ENCODE data around the gene VPS18.
A peak's percentile ranks its signal among the peaks of the same experiment; 100 is the strongest.

Gene VPS18

DNA sequence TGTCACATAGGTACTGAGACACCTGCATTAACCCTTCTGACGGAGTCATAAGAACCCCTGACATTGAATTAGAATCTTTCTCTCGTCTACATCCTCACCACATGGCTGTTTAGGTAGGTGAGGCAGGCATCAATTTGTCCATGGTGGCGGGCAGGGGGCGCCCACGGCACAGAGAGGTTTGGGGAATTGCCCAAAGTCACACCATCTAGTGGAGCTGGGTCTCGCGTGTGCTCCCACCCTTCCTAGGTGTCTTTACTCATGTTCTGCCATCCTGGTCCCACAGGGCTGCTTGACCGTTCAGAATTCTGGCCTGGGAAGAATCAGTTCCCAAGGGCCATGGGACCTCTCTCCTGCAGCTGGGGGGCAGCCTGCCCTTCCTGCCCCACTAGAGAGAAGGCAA lies 20.2 kb downstream of the VPS18 start:
- no peak for DNase-seq
- in situ Hi-C loops (cut with MboI; ENCODE audit: low pct_unique_long_range_greater_than_20kb, low sequenced_read_pairs) = loop anchor here (10.0 kb wide), 1 partner anchor 260 kb away; no protein-coding TSS in a partner anchor

DNA sequence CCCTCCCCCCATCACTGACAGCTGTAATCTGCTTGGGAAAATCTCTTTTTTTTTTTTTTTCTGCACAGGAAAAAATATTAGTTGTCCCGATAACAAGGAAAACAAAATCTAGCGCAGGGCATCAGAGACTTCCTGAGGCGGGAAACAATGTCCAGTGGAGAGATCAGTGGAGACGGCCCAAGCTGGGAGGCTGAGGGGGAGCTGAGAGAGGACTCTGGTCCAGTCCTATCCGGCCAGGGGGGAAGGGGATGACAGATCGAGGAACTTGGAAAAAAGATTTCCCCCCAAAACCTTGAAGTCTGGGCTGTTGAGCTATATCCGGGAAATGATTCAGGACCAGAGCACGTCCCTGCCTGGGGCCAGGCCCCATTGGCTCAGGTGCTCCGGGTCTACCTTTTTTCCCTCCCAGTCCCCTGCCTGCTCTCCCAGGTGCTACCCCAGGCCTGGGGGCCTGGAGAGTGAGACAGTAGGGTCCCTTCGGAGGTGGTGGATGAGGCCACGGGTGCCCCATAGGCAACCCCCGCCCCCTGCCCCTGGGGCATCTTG lies 20.9 kb downstream of the VPS18 start:
- DNase-seq = no peak
- in situ Hi-C loops (cut with MboI; ENCODE audit: low pct_unique_long_range_greater_than_20kb, low sequenced_read_pairs) = loop anchor here (10.0 kb wide), 1 partner anchor 260 kb away; no protein-coding TSS in a partner anchor

DNA sequence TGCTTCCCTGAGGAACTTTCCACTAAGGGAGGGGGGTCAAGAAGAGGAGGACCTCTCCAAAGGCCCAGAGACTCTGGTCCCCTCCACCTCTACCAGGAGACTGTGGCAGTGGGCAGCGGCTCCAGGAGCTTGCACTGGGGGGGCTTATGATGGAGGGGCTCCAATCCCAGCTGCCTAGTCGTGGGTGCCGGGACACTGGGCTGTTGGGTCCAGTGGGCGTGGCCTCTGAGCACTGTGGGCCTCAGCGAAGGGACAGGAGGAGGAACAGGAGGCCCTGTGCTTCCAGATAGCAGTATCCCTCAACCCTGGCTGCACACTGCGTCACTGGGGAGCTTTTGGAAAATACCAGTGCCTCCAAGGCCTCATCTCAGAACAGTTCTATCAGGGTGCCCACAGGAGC lies 21.4 kb downstream of the VPS18 start:
- in situ Hi-C loops (cut with MboI; ENCODE audit: low pct_unique_long_range_greater_than_20kb, low sequenced_read_pairs) = loop anchor here (10.0 kb wide), 1 partner anchor 259 kb away; no protein-coding TSS in a partner anchor
- no peak for DNase-seq

DNA sequence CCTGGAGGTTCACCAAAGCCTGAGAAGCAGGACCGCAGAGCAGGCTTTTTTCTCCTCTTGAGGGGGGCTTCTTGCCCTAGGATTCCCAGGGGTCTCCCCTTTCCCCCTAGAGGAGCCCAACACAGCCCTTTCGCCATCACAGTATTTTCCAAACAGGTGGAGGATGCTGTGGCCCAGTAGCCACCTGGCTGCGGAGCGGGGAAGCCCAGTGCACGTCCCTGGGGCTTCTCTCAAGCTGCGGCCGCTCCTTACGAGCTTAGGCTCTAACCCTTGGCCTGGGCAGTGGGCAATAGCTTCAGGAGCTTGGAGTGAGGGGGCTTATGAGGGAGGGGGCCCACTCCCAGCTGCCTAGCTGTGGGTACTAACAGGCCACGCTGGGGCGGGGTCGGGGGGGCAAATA lies 23.3 kb downstream of the VPS18 start:
- no peak for DNase-seq
- in situ Hi-C loops (cut with MboI; ENCODE audit: low pct_unique_long_range_greater_than_20kb, low sequenced_read_pairs) = loop anchor here (10.0 kb wide), 1 partner anchor 257 kb away; no protein-coding TSS in a partner anchor

DNA sequence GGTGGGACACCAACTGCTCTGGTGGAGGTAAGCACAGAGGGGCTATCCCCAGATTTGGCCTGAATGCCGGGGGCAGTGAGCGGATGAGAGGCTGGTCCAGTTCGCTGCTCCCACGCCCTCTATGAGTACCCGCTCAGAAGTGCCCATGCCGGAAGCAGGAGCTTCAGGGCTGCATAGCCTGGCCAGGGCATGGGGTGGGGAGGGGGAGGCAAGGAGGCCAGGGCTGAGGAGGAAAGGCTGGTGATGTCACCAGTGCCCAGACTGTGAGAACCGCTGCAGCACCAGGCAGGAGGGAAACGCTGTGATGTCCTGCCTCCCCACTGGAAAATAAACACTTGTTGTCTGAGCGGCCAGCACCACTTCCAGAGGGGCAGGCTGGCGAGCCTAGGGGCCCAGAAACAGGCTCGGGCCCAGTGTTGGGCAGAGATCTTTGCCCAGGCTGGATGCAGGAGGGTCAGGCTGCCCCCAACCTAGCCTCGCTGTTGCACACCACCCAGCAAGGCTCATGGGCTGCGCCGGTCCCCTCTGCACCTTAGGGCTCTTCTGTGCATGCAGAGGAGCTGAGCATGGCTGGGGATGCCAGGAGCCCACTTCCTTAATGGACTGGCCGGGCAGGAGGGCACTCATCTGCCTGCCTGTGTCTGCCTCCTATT lies 24.0 kb downstream of the VPS18 start:
- in situ Hi-C loops (cut with MboI; ENCODE audit: low pct_unique_long_range_greater_than_20kb, low sequenced_read_pairs) = loop anchor here (10.0 kb wide), 1 partner anchor 257 kb away; no protein-coding TSS in a partner anchor
- DNase-seq = no peak

DNA sequence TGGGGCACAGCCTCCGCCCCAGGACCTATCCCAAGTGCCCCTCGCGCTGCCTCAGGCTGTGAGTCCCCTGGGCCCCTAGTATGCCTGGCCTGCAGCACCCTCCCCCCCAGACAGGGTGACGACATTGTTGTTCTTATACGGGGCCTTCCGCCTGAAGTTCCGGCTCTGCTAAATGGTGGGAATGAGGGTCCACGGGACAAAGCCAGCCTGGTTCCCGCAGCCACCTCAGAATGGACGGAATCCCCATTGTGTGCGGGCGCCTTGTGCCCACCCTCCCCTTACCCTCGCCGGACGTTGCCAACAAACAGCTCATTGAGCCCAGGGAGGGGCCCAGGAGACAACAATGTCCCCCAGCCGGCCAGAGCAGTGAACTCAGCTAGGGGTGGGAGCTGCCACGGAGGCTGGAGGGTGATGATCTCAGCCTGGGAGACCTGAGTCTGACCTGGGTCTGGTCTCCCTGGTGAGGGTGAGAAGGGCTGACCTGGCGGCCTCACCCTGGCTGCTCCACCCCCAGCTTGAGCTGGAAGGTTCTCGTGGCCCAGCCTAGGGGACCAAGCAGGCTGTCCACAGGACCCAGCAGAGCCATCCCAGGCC lies 24.6 kb downstream of the VPS18 start:
- no peak for DNase-seq
- in situ Hi-C loops (cut with MboI; ENCODE audit: low pct_unique_long_range_greater_than_20kb, low sequenced_read_pairs) = loop anchor here (10.0 kb wide), 1 partner anchor 256 kb away; no protein-coding TSS in a partner anchor

DNA sequence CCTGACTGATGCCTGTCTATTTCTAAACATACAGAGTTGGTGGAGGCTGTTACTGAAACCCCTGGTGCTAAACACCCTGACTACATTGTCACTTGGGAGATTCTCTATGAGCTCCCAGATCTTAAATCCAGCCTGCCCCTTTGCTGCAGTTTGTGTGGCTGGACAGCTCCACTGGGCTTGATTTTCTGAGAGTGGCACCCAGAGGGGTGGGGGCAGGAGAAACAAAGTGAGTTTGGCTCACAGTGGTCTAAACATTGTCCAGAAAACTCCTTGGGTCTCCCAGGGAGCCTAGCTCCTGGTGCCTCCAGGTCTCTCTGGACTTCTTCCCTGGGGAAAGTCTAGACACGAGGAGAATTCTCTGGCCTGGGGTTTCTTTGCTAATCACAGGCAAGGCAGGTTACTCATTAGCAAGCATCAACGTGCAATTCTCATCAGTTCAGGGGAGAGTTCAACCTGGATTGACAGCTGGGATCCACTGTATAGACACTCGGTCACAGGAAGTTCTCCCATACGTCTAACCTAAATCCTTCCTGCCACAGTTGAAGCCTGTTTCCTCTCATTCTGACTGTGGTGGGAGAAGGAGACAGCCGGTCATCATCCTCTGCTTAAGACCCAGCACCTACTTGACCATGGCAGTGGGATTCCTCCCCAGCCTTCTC lies 27.8 kb downstream of the VPS18 start:
- in situ Hi-C loops (cut with MboI; ENCODE audit: low pct_unique_long_range_greater_than_20kb, low sequenced_read_pairs) = no loop called here

DNA sequence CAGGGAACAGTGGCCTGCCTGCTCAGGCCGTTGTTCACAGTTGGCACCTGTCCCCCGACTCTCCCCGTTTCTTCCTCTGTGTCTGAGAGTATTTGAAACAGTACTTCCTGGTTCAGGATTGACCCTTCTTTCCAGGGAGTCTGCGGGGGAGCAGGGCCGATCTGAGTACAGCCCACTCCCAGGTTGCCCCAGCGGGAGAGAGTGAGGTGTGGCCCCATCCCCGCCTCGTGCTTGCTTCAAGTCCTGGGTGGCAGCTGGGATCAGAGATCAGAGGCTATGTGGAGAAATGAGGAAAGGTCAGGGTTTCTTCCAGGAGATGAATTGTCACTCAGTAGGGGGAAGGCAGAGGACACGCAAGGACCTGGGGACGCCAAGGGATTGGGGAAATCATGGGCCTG lies 28.4 kb downstream of the VPS18 start:
- DNase-seq = no peak
- in situ Hi-C loops (cut with MboI; ENCODE audit: low pct_unique_long_range_greater_than_20kb, low sequenced_read_pairs) = no loop called here

More for the DNA sequence above, 27.8 kb downstream of the VPS18 start:
- no peak for DNase-seq

DNA sequence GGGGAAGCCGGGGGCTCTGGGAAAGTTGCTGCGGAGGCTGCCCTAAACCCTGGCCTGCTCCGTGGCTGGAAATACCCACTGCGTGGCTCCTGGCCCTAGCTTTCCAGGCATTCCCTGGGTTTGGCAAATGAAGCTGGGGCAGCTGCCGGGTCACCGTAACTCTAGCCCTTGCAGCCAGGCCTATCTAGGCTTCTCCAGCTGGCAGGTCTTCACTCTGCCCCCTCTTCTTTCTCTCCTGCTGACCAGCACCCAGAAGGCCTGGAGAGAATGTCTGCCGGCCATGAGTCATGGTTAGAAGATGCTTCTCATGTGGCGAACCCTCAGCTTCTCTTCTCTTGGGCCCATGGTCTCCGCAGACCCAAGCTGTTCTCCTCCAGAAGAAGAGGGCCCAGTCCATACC lies 29.3 kb downstream of the VPS18 start:
- in situ Hi-C loops (cut with MboI; ENCODE audit: low pct_unique_long_range_greater_than_20kb, low sequenced_read_pairs) = no loop called here
- DNase-seq = no peak

DNA sequence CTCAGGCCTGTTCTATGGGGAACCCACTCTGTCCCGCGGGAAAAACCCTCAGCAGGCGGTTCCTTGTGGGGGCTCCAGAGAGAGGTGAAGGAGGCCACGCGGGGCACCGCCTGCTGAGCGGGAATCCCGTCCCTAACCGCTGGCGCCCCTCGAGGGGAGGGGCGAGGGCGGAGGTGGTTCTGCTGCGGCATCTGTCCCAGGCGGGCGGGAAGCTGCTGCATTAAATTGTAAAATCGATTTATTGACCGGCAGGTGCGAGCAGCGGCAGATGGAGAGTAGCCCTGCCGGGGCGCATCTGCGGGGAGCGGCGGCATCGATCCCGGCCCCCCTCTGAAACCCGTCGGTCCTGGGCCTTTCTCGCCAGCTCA lies 31.2 kb downstream of the VPS18 start:
- DNase-seq = no peak
- in situ Hi-C loops (cut with MboI; ENCODE audit: low pct_unique_long_range_greater_than_20kb, low sequenced_read_pairs) = no loop called here

DNA sequence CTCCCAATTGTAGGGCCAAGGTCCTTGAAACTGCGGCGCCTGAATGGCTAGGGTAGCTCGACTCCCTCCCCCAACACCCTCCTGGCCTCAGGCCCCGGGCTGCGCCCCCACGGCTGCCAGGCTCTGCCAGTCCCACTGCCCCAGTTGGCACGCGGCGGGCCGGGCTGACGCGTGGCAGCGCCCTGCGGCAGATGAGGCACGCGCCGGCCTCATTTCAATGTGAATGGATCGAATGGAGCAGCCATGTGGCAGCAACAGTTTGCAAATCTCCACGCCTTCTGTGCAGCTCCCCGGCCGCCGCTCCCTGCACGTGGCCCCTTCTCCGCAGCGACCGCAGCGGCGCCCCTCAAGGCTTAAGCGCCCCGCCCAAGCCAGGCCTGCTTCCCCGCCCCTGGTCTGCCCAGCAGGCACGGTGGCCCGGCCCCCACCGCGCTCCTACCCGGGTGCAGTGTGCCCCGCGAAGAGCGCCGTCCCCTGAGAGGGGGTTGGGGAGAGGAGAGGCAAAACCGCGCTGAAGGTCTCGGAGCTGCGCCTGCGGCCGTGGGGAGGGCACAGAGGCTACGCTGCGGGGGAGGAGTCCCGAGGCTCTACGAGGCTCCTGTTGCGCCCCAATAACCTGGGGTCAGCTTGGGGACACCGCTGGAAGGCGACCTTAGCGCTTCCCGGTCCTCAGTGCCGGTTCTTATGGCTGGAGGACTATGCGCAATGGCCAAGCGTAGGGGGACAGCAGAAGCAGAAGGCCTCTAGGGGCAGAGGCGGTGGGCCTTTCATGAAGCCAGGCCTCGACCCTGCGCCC lies 31.8 kb downstream of the VPS18 start:
- in situ Hi-C loops (cut with MboI; ENCODE audit: low pct_unique_long_range_greater_than_20kb, low sequenced_read_pairs) = no loop called here
- no peak for DNase-seq

DNA sequence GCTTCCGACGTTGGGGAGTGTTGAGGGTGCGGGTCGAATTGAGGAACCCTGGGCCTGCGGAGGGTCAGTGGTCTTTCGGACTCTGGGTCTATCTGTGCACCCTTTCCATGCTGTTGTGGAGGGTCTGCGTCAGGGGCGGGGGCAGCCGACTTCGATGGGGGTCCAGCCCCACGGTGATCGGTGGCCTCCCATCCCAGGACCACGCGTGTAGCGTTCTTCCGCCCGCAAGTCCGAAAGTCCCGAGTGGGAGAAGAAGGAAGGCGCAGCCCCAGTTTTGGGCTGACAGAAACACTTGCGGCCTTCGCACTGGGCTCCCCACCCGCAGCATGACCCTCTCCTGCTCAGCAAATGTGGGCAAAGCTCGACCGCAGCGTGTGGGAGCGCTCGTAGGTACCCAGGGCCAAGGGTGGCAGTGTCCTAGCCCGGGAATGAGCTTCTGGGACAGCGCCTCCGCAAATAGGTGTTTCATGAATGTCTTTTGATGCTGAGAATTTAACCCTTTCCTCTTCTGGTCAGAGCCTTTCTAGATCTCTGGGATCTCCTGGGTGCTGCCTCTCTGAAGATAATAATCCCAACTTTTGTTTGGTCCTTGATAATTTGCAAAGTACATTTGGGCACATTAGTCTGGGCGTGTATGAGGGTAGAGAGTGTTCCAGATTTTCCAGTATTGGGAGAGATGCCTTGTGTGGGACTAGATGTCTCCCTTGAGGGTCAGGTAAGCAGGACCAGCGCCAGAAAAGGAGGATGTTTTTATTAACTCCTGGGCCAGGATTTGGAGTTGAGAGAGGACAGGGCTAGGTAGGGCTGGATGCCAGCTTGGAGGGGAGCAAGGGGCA lies 32.6 kb downstream of the VPS18 start:
- no peak for DNase-seq
- in situ Hi-C loops (cut with MboI; ENCODE audit: low pct_unique_long_range_greater_than_20kb, low sequenced_read_pairs) = no loop called here

DNA sequence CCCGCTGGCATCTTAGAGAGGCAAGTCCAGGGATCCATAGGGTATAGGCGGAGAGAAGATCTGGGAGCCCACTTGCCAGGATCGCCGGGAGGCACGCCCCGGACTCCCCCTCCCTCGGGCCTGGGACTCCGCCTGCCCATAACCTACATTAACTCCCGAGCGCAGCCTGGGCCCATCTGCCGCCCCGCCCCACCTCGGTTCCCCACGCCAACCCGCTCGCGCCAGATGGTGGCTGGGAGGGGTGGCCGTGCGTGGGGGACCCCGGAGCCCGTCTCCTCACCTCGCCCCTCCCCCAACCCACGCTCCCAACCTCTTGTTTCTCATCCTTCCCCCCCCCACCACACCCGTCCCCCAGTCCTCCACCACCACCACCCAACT lies 33.2 kb downstream of the VPS18 start:
- no peak for DNase-seq
- in situ Hi-C loops (cut with MboI; ENCODE audit: low pct_unique_long_range_greater_than_20kb, low sequenced_read_pairs) = no loop called here

DNA sequence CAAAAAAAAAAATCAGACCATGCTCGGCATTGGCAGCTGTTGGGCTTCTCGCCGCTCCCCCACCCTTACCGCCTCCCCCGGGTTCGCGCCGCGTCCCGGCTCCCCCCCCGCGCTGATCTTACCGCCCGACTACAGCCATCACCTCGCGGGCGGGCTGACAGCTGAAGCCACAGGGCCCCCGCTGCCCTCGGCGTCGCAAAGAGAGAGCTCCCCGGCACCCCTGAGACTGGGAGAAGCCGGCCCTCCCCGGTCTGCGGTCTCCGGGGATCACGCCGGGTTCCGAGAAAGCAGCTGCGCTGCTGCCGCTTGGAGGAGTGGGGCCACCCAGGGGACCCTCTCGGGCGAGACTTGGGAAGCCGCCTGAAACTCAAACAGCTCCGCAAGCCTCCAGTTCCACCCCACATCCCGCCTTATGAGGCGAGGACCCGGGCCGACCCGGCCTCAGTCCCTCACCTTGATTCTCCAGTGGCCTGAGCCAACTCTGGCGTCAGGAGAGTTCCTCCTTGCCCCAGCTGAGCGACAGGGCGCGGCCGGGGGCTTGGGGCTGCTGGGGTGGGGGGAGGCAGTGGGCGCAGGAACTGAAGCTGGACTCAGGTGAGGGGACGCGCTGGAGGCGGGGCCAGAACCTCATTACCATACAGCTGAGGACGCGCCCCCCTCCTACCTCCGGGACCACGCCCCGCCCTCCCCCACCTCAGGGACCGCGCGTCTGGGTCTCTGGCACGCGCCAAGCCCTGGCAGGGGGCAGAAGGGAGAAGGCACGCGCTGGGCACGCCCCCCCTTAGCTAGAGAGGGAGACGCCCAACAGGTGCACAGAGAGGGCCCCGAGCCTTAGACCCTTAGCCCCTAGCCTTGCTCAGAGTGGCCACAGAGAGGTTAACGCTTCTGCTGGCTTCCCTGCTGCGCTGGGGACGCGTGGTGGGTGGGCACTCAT lies 33.9 kb downstream of the VPS18 start:
- in situ Hi-C loops (cut with MboI; ENCODE audit: low pct_unique_long_range_greater_than_20kb, low sequenced_read_pairs) = no loop called here
- peak; percentile 35 for DNase-seq

DNA sequence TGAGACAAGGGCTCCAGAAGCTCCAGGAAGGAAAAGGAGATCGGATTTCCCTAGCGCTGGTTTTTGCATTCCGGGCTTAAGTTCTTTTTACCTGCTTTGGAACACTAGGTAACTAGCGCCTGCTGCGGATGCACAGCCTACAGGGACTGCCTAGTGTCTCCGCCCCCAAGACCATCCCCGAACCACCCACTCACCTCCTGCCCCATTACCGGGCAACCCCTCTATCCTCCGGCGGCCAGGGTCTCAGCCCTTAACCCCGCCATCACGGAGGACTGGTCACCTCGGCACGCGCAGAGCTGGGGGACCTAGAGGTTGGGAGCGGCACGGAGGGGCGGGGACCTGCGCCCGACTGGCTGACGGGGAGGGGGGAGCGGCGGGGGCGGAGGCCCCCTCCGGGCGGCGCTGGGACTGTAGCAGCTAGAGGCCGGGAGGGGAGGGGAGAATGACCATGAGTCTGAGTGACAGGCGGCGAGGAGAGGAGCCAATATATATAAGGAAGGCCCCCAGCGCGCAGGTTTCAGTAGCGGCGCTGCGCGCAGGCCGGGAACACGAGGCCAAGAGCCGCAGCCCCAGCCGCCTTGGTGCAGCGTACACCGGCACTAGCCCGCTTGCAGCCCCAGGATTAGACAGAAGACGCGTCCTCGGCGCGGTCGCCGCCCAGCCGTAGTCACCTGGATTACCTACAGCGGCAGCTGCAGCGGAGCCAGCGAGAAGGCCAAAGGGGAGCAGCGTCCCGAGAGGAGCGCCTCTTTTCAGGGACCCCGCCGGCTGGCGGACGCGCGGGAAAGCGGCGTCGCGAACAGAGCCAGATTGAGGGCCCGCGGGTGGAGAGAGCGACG lies 34.8 kb downstream of the VPS18 start, which contains the start of gene DLL4:
Gene DLL4 (plus strand): TSS at position 520 of the 839 bp plus-strand sequence. CDS start 329 bp downstream, outside the sequence.
- in situ Hi-C loops (cut with MboI; ENCODE audit: low pct_unique_long_range_greater_than_20kb, low sequenced_read_pairs) = no loop called here
- DNase-seq = peak; percentile 79

DNA sequence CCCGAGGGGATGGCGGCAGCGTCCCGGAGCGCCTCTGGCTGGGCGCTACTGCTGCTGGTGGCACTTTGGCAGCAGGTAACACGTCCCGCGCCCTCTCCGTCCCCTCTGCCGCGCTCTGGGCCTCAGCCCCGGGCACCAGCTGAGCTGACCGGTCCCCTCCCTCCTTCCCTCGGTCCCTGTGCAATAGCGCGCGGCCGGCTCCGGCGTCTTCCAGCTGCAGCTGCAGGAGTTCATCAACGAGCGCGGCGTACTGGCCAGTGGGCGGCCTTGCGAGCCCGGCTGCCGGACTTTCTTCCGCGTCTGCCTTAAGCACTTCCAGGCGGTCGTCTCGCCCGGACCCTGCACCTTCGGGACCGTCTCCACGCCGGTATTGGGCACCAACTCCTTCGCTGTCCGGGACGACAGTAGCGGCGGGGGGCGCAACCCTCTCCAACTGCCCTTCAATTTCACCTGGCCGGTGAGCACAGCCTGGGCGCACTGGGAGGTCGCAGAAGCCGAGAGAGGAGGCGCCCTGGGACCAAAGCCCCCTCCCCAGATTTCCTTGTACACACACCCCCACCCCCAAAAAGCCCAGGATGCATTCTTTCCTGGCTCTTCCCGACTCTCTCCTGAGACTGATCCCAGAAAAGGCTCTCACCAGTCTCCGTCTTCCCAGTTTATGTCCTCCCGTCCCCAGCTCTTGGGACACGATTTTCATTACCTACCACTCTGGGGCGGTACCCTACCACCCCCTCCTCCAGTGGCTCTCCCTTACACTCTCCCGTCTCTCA lies 35.6 kb downstream of the VPS18 start:
- DNase-seq = peak; percentile 39
- in situ Hi-C loops (cut with MboI; ENCODE audit: low pct_unique_long_range_greater_than_20kb, low sequenced_read_pairs) = no loop called here
